Gastrocnemius medialis (tissue), 4 donors: Measurements from ENCODE around the gene SMAD1. TPM values are rescaled to one million over a fixed set of nuclear protein-coding genes. Genes with fewer than 3 reads are reported as not detected.
"Not testable (repeated sequence)": the region's sequence is repeated elsewhere in the genome, so short reads cannot be mapped to it uniquely, and the experiment has no call there.

ENCODE experiments used
- ATAC-seq, 2 donors: fragments of 150-250 bp; one replicate each; pipeline ENCODE4 v1.9.1; 2016
- DNase-seq, 2 donors: peaks; one replicate each; pipeline ENCODE4 v3.0.0-alpha.2; 2019
- H3K27ac ChIP-seq, 4 donors: fragments of 200-600 bp; sonication (generic); 1 replicate in 1 of 4; 2 replicates in 3 of 4; pipeline ENCODE4 v1.5.1; 2016 to 2018; ENCODE audit warnings: mild to moderate bottlenecking in 2 of 4, moderate library complexity in 1 of 4
- H3K27me3 ChIP-seq, 3 donors: fragments of 200-600 bp; sonication (generic) in 2 of 3; 1 replicate in 1 of 3; 2 replicates in 2 of 3; pipeline versions ENCODE4 v1.5.1 to v1.6.0; 2016 to 2019; ENCODE audit warnings: mild to moderate bottlenecking in 1 of 3, moderate library complexity in 1 of 3
- H3K36me3 ChIP-seq, 2 donors: fragments of 200-600 bp; sonication (generic) in 1 of 2; one replicate each; pipeline ENCODE4 v1.5.1; 2017 to 2018
- H3K4me1 ChIP-seq, 2 donors: fragments of 200-600 bp; sonication (generic) in 1 of 2; one replicate each; pipeline ENCODE4 v1.5.1; 2016 to 2017; ENCODE audit warnings: mild to moderate bottlenecking in 2 of 2
- H3K4me3 ChIP-seq, 4 donors: fragments of 200-600 bp; sonication (generic) in 3 of 4; 1 replicate in 1 of 4; 2 replicates in 3 of 4; pipeline ENCODE4 v1.5.1; 2016 to 2019; ENCODE audit warnings: mild to moderate bottlenecking in 2 of 4
- H3K9me3 ChIP-seq, 3 donors: fragments of 200-600 bp; sonication (generic) in 2 of 3; 1 replicate in 1 of 3; 2 replicates in 2 of 3; pipeline ENCODE4 v1.5.1; 2016 to 2019
- CTCF ChIP-seq, 5 experiments: fragments of 450-650 bp in 3 of 5; fragments of 200-600 bp in 2 of 5; sonication (generic) in 2 of 5; IDR thresholded peaks in 4 of 5; conservative IDR thresholded peaks in 1 of 5; 1 replicate in 4 of 5; 2 replicates in 1 of 5; pipeline ENCODE4 v1.5.1; 2016 to 2019; ENCODE audit warnings: antibody characterized with exemption in 5 of 5, mild to moderate bottlenecking in 3 of 5, moderate library complexity in 3 of 5
- POLR2A ChIP-seq, 2 donors: fragments of 450-650 bp; IDR thresholded peaks; one replicate each; pipeline ENCODE4 v1.6.1; 2017; ENCODE audit warnings: antibody characterized with exemption in 2 of 2, mild to moderate bottlenecking in 2 of 2, moderate library complexity in 2 of 2
- in situ Hi-C, 4 donors: fragments of 200-750 bp; cut with MboI; loops; one replicate each; pipeline versions ENCODE4 v1.15.0 to v1.8.0; 2017; ENCODE audit warnings: low sequenced_read_pairs in 4 of 4
- intact Hi-C: fragments of 100-400 bp; cut with DNase I; formaldehyde crosslinking; loops from one replicate; pipeline ENCODE4 v1.15.1; 2023; ENCODE audit warnings: low total_unique reads
- total RNA-seq, 4 donors: library from RNA; depleted of rRNA; stranded (reverse); fragments of >200 nt; gene quantifications; one replicate each; pipeline versions ENCODE4 v1.1.0 to v1.2.3, GENCODE V29; 2016

Gene SMAD1
- total RNA-seq, 4 donors from 2014 or later, result 19.9 to 33.9 (median 21.7) TPM

GRCh38 chr4:145566768-145567167, 85.1 kb downstream of the SMAD1 start:
- in situ Hi-C loops, result loop anchor here in 2 of 4 donors (10.0 to 25.0 kb wide), 2 partner anchors 329 to 352 kb away; no protein-coding TSS in a partner anchor
- H3K9me3 ChIP-seq, result no peaks in the 10 kb centered on the region
- no peak for TF ChIP-seq POLR2A (IDR thresholded peaks at IDR 0.05)
- TF ChIP-seq CTCF (IDR thresholded peaks at IDR 0.05 in 4 of 5, conservative IDR thresholded peaks at IDR 0.05 in 1 of 5), result no peak
- intact Hi-C loops, result no loop called here
- no peaks in the 10 kb centered on the region for H3K27me3 ChIP-seq
- no peak for DNase-seq
- H3K36me3 ChIP-seq, result no peaks in the 10 kb centered on the region
- ATAC-seq, result no peak
- no peak overlapping the region for H3K4me3 ChIP-seq
- no peaks in the 10 kb centered on the region for H3K4me1 ChIP-seq
- H3K27ac ChIP-seq, result no peak overlapping the region

- ATAC-seq (no peak), DNase-seq (no peak)
- no peak overlapping the region for H3K4me3 ChIP-seq
- no peak overlapping the region for H3K27ac ChIP-seq
- no peaks in the 10 kb centered on the region for H3K27me3 ChIP-seq
- in situ Hi-C loops, result loop anchor here in 2 of 4 donors (10.0 to 25.0 kb wide), 2 partner anchors 330 to 353 kb away; no protein-coding TSS in a partner anchor
- intact Hi-C loops, result no loop called here
- H3K9me3 ChIP-seq, result no peaks in the 10 kb centered on the region
- no peaks in the 10 kb centered on the region for H3K36me3 ChIP-seq
- TF ChIP-seq CTCF (IDR thresholded peaks at IDR 0.05 in 4 of 5, conservative IDR thresholded peaks at IDR 0.05 in 1 of 5), result no peak
- TF ChIP-seq POLR2A (IDR thresholded peaks at IDR 0.05), result no peak
- H3K4me1 ChIP-seq, result no peaks in the 10 kb centered on the region
Observed at GRCh38 chr4:145567516-145567915, 85.9 kb downstream of the SMAD1 start.

- ATAC-seq, H3K4me3 ChIP-seq, H3K27me3 ChIP-seq, H3K27ac ChIP-seq, H3K9me3 ChIP-seq, DNase-seq, H3K4me1 ChIP-seq, H3K36me3 ChIP-seq, intact Hi-C loops: not testable (repeated sequence)
- in situ Hi-C loops, result loop anchor here in 1 of 4 donors (25.0 kb wide), 1 partner anchor 337 kb away; no protein-coding TSS in a partner anchor
Observed at GRCh38 chr4:145574546-145574945, 92.9 kb downstream of the SMAD1 start.

GRCh38 chr4:145580906-145581305, 99.3 kb downstream of the SMAD1 start:
- Histone ChIP-seq H3K27me3 (no peaks in the 10 kb centered on the region), H3K27ac (no peak overlapping the region), H3K9me3 (no peaks in the 10 kb centered on the region), H3K4me1 (no peaks in the 10 kb centered on the region), H3K4me3 (no peak overlapping the region), H3K36me3 (no peaks in the 10 kb centered on the region)
- ATAC-seq (no peak), DNase-seq (no peak)
- TF ChIP-seq POLR2A (IDR thresholded peaks at IDR 0.05), result no peak
- TF ChIP-seq CTCF (IDR thresholded peaks at IDR 0.05 in 4 of 5, conservative IDR thresholded peaks at IDR 0.05 in 1 of 5), result no peak
- in situ Hi-C loops (no loop called here), intact Hi-C loops (no loop called here)

GRCh38 chr4:145583191-145584055, 101.8 kb downstream of the SMAD1 start:
- Histone ChIP-seq H3K4me3 (no peak overlapping the region), H3K27ac (no peak overlapping the region), H3K36me3 (no peaks in the 10 kb centered on the region), H3K9me3 (no peaks in the 10 kb centered on the region), H3K4me1 (no peaks in the 10 kb centered on the region), H3K27me3 (no peaks in the 10 kb centered on the region)
- no peak for DNase-seq
- TF ChIP-seq POLR2A (IDR thresholded peaks at IDR 0.05) (no peak), CTCF (IDR thresholded peaks at IDR 0.05 in 4 of 5, conservative IDR thresholded peaks at IDR 0.05 in 1 of 5) (no peak)
- in situ Hi-C loops, result no loop called here
- no peak for ATAC-seq
- intact Hi-C loops, result no loop called here
